ENCODE data around the gene MUC22.

MUC22 gene

GRCh38 chr6:31083742-31084354 lies 73.6 kb downstream of the MUC22 start:
- no peak for FAIRE-seq
